H1 (cell line): ENCODE data around the gene SND1. TPM values are rescaled to one million over a fixed set of nuclear protein-coding genes. Genes with fewer than 3 reads are reported as not detected.

ENCODE experiments used
- CBX5 ChIP-seq: fragments of 300-800, 300-1000 bp; sonication (generic); IDR thresholded peaks from 2 replicates; pipeline ENCODE4 v1.7.1; 2016; ENCODE audit warnings: antibody characterized with exemption, low read length, low read depth
- CHD2 ChIP-seq: IDR thresholded peaks from 2 replicates; pipeline ENCODE4 v1.6.1; 2012; ENCODE audit warnings: low read length, improper control_type of control experiment
- CHD7 ChIP-seq: fragments of 300-600 bp; sonication (generic); IDR thresholded peaks from 2 replicates; pipeline ENCODE4 v1.7.1; 2012; ENCODE audit warnings: low read length, moderate library complexity, mild to moderate bottlenecking, inconsistent platforms; ENCODE audit not compliant: insufficient replicate concordance
- NANOG ChIP-seq: IDR thresholded peaks from 2 replicates; pipeline ENCODE4 v1.6.1; 2011; ENCODE audit warnings: low read length, low read depth, mild to moderate bottlenecking, inconsistent platforms; ENCODE audit not compliant: insufficient read depth, poor library complexity, severe bottlenecking
- RNF2 ChIP-seq: fragments of 200-900, 300-1000 bp; sonication (generic); IDR thresholded peaks from 2 replicates; pipeline ENCODE4 v1.7.1; 2016; ENCODE audit warnings: borderline replicate concordance, low read depth, mild to moderate bottlenecking, antibody characterized with exemption, low read length; ENCODE audit not compliant: poor library complexity, severe bottlenecking; ENCODE audit errors: missing control alignments
- SAP30 ChIP-seq: fragments of 300-600 bp; sonication (generic); IDR thresholded peaks from 2 replicates; pipeline ENCODE4 v1.7.1; 2012; ENCODE audit warnings: low read length, moderate library complexity, mild to moderate bottlenecking, inconsistent platforms; ENCODE audit not compliant: insufficient read depth, insufficient replicate concordance
- SIRT6 ChIP-seq: IDR thresholded peaks from one replicate; pipeline ENCODE4 v1.7.1; 2012; ENCODE audit warnings: low read length, inconsistent platforms
- TCF12 ChIP-seq: IDR thresholded peaks from 2 replicates; pipeline ENCODE4 v1.6.1; 2011; ENCODE audit warnings: low read depth, mild to moderate bottlenecking, low read length
- USF2 ChIP-seq: IDR thresholded peaks from 2 replicates; pipeline ENCODE4 v1.6.1; 2011; ENCODE audit warnings: low read length, improper control_type of control experiment
- polyA plus RNA-seq, 7 experiments: library from polyadenylated mRNA; depleted of rRNA in 3 of 7; stranded (reverse) in 5 of 7; unstranded in 2 of 7; fragments of >200 nt in 5 of 7; fragments of 200-250 nt in 2 of 7; gene quantifications; 1 replicate in 5 of 7; 2 replicates in 1 of 7; 4 replicates in 1 of 7; pipeline versions ENCODE4 v1.2.1 to v1.2.3, GENCODE V29; 2011 to 2013; ENCODE audit warnings: missing spikeins in 2 of 7, mixed read lengths in 2 of 7
- total RNA-seq: library from RNA; stranded (reverse); fragmentation: NEBNext Ultra II Directional; extraction: Animal tissue kit (Norgen Biotek cat#: 25700); gene quantifications from 2 replicates; pipeline ENCODE4 v1.2.1, GENCODE V29; 2021

The SND1 gene
- total and polyA plus RNA-seq, 2 of the 8 experiments (the other 6 are each of a cell fraction or from before 2014, with no cell fraction given) = 122 to 290 TPM

- TF ChIP-seq CHD7 (no peak), NANOG (no peak), SIRT6 (no peak), CBX5 (no peak), CHD2 (no peak), USF2 (no peak), TCF12 (no peak), RNF2 (no peak), SAP30 (no peak)
Measured at GRCh38 chr7:127872122-127872521, 220.1 kb downstream of the SND1 start (continued).
